D721Med (cell line): Measurements from ENCODE around the gene VAC14.

Source experiments
- DNase-seq: peaks from one replicate; pipeline ENCODE4 v3.0.0; 2011; ENCODE audit warnings: low spot score; ENCODE audit not compliant: insufficient read length
- FAIRE-seq: peaks from 2 replicates; lab custom pipeline; 2011; peaks lifted over from hg19 to GRCh38; lab: Jason Lieb, UNC
- TF ChIP-seq, protein P1 (sequence below): IDR thresholded peaks from 2 replicates; pipeline ENCODE4 v1.5.1; 2012; ENCODE audit warnings: mild to moderate bottlenecking, control low read depth; ENCODE audit not compliant: insufficient read depth; ENCODE audit errors: missing control alignments

Gene VAC14

DNA sequence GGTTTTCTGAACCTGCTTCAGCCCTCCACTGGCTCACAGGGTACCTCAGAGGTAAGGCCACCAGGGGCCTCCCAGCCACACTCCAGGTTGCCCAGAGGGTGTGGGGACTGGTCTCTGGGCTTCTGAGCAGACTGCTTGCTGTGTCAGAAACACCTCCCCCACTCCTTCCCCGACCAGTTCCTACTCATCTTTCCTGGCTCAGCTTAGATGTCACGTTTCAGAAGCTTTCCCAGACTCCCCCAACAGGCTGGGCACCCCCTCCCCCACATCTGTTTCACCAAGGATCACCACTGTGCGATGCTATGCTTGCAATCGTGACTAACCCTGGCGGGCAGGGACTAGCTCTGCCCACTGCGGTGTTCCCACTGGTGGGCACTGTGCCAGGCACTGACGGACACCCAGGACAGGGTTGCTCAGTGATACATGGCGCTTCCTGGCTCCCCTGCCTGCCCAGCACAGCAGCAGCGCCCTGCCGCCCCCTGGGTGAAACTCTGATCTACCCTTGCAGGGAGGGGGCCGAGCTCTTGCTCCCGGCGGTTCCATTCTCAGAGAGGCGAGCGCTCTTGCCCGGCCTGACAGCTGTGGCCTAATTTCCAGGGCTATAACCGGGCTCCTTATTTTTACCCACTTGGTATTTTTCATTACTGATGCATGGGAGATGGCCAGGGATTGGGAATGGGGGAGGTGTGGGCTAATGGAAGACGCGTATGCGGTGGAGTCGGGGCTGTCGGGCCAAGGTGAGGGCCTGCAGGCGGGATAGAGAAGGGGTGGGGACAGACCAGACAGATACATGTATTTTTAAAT, 85.7 kb downstream of the VAC14 start:
- no peak for DNase-seq
- TF ChIP-seq, protein P1, sequence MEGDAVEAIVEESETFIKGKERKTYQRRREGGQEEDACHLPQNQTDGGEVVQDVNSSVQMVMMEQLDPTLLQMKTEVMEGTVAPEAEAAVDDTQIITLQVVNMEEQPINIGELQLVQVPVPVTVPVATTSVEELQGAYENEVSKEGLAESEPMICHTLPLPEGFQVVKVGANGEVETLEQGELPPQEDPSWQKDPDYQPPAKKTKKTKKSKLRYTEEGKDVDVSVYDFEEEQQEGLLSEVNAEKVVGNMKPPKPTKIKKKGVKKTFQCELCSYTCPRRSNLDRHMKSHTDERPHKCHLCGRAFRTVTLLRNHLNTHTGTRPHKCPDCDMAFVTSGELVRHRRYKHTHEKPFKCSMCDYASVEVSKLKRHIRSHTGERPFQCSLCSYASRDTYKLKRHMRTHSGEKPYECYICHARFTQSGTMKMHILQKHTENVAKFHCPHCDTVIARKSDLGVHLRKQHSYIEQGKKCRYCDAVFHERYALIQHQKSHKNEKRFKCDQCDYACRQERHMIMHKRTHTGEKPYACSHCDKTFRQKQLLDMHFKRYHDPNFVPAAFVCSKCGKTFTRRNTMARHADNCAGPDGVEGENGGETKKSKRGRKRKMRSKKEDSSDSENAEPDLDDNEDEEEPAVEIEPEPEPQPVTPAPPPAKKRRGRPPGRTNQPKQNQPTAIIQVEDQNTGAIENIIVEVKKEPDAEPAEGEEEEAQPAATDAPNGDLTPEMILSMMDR = no peak
- FAIRE-seq = no peak

DNA sequence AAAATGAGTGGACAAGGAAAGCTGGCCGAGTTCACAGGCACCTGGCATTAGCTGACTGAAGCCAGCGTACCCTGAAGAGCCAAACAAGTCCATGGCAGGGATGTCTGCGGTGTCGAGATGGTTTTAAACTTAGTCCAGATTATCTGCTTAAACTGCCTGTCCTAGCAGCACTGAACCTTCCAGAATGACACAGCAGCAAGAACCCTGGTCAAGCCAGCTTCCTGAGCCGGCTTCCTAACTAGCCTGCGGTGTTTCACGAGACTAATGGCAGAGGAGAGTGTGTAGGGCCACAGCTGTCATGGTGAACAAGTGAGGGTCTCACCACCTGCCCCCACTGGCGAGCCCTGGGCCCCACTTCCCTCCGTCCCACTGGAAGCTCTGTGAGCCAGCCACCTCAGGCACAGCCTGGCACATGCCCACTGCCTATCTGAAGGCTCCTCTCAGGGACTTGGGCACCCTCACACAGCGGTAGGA, 86.3 kb downstream of the VAC14 start:
- DNase-seq (no peak), FAIRE-seq (no peak)
- TF ChIP-seq, protein P1 = no peak

- TF ChIP-seq, protein P1 = no peak
- no peak for FAIRE-seq
These were observed 87.1 kb downstream of the VAC14 start for GRCh38 chr16:70713824-70714223.

DNA sequence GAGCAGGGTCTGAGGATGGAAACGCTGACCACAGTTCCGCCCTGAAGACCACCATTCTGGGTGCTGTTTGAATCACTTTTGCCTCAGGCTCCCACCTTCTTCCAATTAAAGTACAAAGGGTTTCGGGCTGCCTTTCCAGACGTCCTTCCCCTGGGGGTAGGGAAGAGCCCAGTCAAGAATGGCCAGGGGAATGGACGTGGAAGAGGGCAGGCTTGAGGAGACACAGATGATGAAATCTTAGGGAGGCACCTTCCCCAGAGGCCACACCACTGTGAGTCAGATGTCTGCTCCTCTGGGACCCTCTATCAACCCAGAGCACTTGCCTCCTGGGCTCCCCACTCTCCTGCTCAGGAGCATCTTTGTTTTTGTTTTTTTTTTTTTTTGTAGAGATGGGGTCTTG, 87.6 kb downstream of the VAC14 start:
- no peak for FAIRE-seq
- DNase-seq = no peak
- TF ChIP-seq, protein P1 = no peak

More at GRCh38 chr16:70713824-70714223, 87.1 kb downstream of the VAC14 start:
- no peak for DNase-seq

DNA sequence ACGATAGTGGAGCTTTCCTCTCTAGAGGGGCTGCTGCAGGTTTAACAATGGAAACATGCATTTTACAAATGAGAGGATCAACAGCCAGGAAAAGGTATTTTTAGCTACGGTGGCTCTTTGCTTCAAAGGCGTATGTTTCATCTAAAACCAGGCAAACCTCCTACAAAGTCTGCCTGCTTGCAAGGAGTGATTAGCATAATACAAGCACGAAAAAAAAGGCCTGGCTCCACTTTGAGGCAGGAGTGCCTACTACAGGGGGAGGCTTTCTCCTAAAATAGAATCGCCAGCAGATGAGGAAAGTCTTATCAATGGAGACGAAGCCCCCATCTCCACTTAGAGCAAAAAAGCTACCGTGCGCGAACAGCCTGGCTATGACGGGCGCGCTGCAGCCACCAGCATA, 88.0 kb downstream of the VAC14 start:
- no peak for FAIRE-seq
- no peak for DNase-seq
- TF ChIP-seq, protein P1 = no peak

DNA sequence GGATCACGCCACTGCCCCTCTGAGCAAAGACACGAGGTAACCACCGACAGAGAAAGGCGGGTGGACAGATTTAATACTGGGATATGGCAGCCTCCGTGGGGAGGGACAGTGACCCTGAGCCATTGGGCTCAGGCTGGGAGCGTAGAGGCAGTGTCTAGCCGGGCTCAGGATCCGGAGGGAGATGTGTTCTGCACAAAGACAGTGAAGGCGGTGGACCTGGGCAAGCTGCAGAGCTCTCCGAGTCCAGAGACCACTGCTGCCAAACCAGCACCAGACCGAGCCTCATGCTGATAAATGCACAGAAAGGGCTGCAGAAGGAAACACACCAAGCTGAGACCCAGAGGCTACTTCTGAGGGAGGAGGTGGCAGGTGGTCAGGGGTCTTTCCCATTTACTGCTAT, 88.6 kb downstream of the VAC14 start:
- FAIRE-seq (no peak), DNase-seq (no peak)
- TF ChIP-seq, protein P1 = no peak

- FAIRE-seq (no peak), DNase-seq (no peak)
- TF ChIP-seq, protein P1 = no peak
These were observed 89.5 kb downstream of the VAC14 start for GRCh38 chr16:70711211-70712031.
